ENCODE data around the gene SCN3A.
A peak's percentile ranks its signal among the peaks of the same experiment; 100 is the strongest.

SCN3A gene

GRCh38 chr2:165198181-165198580 is 5.7 kb downstream of the SCN3A start:
- H3K4me1 ChIP-seq (ENCODE audit: insufficient read depth, low read length), result peaks cover 34% of the 10 kb centered on the region
- no peak for DNase-seq
- no peak overlapping the region for H3K27ac ChIP-seq (ENCODE audit: low read length)
- H3K79me2 ChIP-seq (ENCODE audit: insufficient read depth, low read length), result no peaks in the 10 kb centered on the region
- H3K36me3 ChIP-seq (ENCODE audit: insufficient read depth, low read length), result no peaks in the 10 kb centered on the region
- H3K9me3 ChIP-seq (ENCODE audit: insufficient read depth, low read length, severe bottlenecking), result no peaks in the 10 kb centered on the region
- no peaks in the 10 kb centered on the region for H4K20me1 ChIP-seq (ENCODE audit: insufficient read depth, low read length)
- no peak overlapping the region for H3K4me3 ChIP-seq (ENCODE audit: low read depth in 1 of 2, low read length in 2 of 2)
- TF ChIP-seq CTCF (IDR thresholded peaks at IDR 0.05; ENCODE audit: borderline replicate concordance, extremely low read depth, low read length, poor library complexity, severe bottlenecking) (no peak), EZH2 (IDR thresholded peaks at IDR 0.05; ENCODE audit: borderline replicate concordance, low read depth, low read length, severe bottlenecking) (no peak)
- no peak overlapping the region for H3K4me2 ChIP-seq (ENCODE audit: insufficient read depth, low read length)
- no peak for ATAC-seq (ENCODE audit: insufficient read depth, low read depth)
- H3K9ac ChIP-seq (ENCODE audit: low read depth, low read length), result no peak overlapping the region
- no peak overlapping the region for H2AFZ ChIP-seq (ENCODE audit: low read depth, low read length)
- H3K27me3 ChIP-seq (ENCODE audit: insufficient read depth, low read length, poor library complexity), result no peaks in the 10 kb centered on the region

GRCh38 chr2:165197346-165197745 is 6.5 kb downstream of the SCN3A start:
- H3K36me3 ChIP-seq (ENCODE audit: insufficient read depth, low read length), result no peaks in the 10 kb centered on the region
- H4K20me1 ChIP-seq (ENCODE audit: insufficient read depth, low read length), result no peaks in the 10 kb centered on the region
- H3K4me1 ChIP-seq (ENCODE audit: insufficient read depth, low read length), result peaks cover 27% of the 10 kb centered on the region
- no peaks in the 10 kb centered on the region for H3K9me3 ChIP-seq (ENCODE audit: insufficient read depth, low read length, severe bottlenecking)
- ATAC-seq (ENCODE audit: insufficient read depth, low read depth) (no peak), DNase-seq (no peak)
- H3K9ac ChIP-seq (ENCODE audit: low read depth, low read length), result no peak overlapping the region
- H3K27ac ChIP-seq (ENCODE audit: low read length), result no peak overlapping the region
- no peak for TF ChIP-seq EZH2 (IDR thresholded peaks at IDR 0.05; ENCODE audit: borderline replicate concordance, low read depth, low read length, severe bottlenecking)
- no peak overlapping the region for H2AFZ ChIP-seq (ENCODE audit: low read depth, low read length)
- no peaks in the 10 kb centered on the region for H3K27me3 ChIP-seq (ENCODE audit: insufficient read depth, low read length, poor library complexity)
- no peak overlapping the region for H3K4me2 ChIP-seq (ENCODE audit: insufficient read depth, low read length)
- H3K4me3 ChIP-seq (ENCODE audit: low read depth in 1 of 2, low read length in 2 of 2), result no peak overlapping the region
- H3K79me2 ChIP-seq (ENCODE audit: insufficient read depth, low read length), result no peaks in the 10 kb centered on the region

GRCh38 chr2:165196411-165196810 is 7.4 kb downstream of the SCN3A start:
- Histone ChIP-seq H3K9me3 (ENCODE audit: insufficient read depth, low read length, severe bottlenecking) (no peaks in the 10 kb centered on the region), H3K4me1 (ENCODE audit: insufficient read depth, low read length) (peaks cover 18% of the 10 kb centered on the region), H3K79me2 (ENCODE audit: insufficient read depth, low read length) (no peaks in the 10 kb centered on the region), H3K36me3 (ENCODE audit: insufficient read depth, low read length) (no peaks in the 10 kb centered on the region), H3K27me3 (ENCODE audit: insufficient read depth, low read length, poor library complexity) (no peaks in the 10 kb centered on the region), H3K4me2 (ENCODE audit: insufficient read depth, low read length) (no peak overlapping the region), H3K9ac (ENCODE audit: low read depth, low read length) (no peak overlapping the region), H4K20me1 (ENCODE audit: insufficient read depth, low read length) (no peaks in the 10 kb centered on the region), H2AFZ (ENCODE audit: low read depth, low read length) (no peak overlapping the region), H3K4me3 (ENCODE audit: low read depth in 1 of 2, low read length in 2 of 2) (no peak overlapping the region), H3K27ac (ENCODE audit: low read length) (no peak overlapping the region)
- TF ChIP-seq EZH2 (IDR thresholded peaks at IDR 0.05; ENCODE audit: borderline replicate concordance, low read depth, low read length, severe bottlenecking) (no peak), CTCF (IDR thresholded peaks at IDR 0.05; ENCODE audit: borderline replicate concordance, extremely low read depth, low read length, poor library complexity, severe bottlenecking) (no peak)
- DNase-seq (no peak), ATAC-seq (ENCODE audit: insufficient read depth, low read depth) (no peak)

- no peaks in the 10 kb centered on the region for H3K79me2 ChIP-seq (ENCODE audit: insufficient read depth, low read length)
- H3K9me3 ChIP-seq (ENCODE audit: insufficient read depth, low read length, severe bottlenecking), result no peaks in the 10 kb centered on the region
- H3K27me3 ChIP-seq (ENCODE audit: insufficient read depth, low read length, poor library complexity), result no peaks in the 10 kb centered on the region
- no peak overlapping the region for H3K4me2 ChIP-seq (ENCODE audit: insufficient read depth, low read length)
- no peak overlapping the region for H3K9ac ChIP-seq (ENCODE audit: low read depth, low read length)
- DNase-seq, result no peak
- no peak for ATAC-seq (ENCODE audit: insufficient read depth, low read depth)
- H3K4me3 ChIP-seq (ENCODE audit: low read depth in 1 of 2, low read length in 2 of 2), result no peak overlapping the region
- H3K27ac ChIP-seq (ENCODE audit: low read length), result no peak overlapping the region
- H3K36me3 ChIP-seq (ENCODE audit: insufficient read depth, low read length), result no peaks in the 10 kb centered on the region
- peak overlapping the region; percentile 15; the same call in 1 of the 2 replicates for H2AFZ ChIP-seq (ENCODE audit: low read depth, low read length)
- H4K20me1 ChIP-seq (ENCODE audit: insufficient read depth, low read length), result no peaks in the 10 kb centered on the region
- TF ChIP-seq EZH2 (IDR thresholded peaks at IDR 0.05; ENCODE audit: borderline replicate concordance, low read depth, low read length, severe bottlenecking) (no peak), CTCF (IDR thresholded peaks at IDR 0.05; ENCODE audit: borderline replicate concordance, extremely low read depth, low read length, poor library complexity, severe bottlenecking) (no peak)
- H3K4me1 ChIP-seq (ENCODE audit: insufficient read depth, low read length), result peaks cover 7% of the 10 kb centered on the region
These were observed 10.6 kb downstream of the SCN3A start for GRCh38 chr2:165193178-165193777.

All from DND-41 (cell line).